GM21447 (cell line): ENCODE data around the gene AURKB.
A peak's percentile ranks its signal among the peaks of the same experiment; 100 is the strongest.
"Not testable (repeated sequence)": the region's sequence is repeated elsewhere in the genome, so short reads cannot be mapped to it uniquely, and the experiment has no call there.

Experiments
- ATAC-seq: cut with Tn5 transposase; IDR thresholded peaks from one replicate; pipeline ENCODE4 v1.9.1; 2021; ENCODE audit not compliant: unreplicated experiment

AURKB gene

GRCh38 chr17:8209907-8210760 is at the start of gene AURKB:
Gene AURKB, minus strand, starts transcription at chr17:8210575. Its CDS starts 351 bp downstream, at chr17:8210224.
- ATAC-seq, result peak; percentile 86

GRCh38 chr17:8257801-8258200 is 47.4 kb upstream of the AURKB start:
- no peak for ATAC-seq

- no peak for ATAC-seq
These were observed 46.3 kb upstream of the AURKB start for GRCh38 chr17:8256691-8257090.

GRCh38 chr17:8256291-8256690 is 45.9 kb upstream of the AURKB start:
- no peak for ATAC-seq

DNA sequence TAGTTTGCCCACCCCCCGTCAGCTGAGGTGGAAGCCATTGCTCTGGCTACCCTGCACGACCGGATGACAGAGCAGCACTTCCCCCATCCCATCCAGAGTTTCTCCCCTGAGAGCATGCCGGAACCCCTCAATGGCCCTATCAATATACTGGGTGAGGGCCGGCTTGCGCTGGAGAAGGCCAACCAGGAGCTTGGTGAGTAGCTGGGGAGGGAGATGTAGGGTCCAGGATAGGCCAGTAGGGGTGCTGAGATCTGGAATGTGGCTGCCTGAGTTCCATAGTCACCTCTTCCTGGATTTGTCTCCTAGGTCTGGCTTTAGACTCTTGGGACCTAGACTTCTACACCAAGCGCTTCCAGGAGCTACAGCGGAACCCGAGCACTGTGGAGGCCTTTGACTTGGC is 45.1 kb upstream of the AURKB start:
- no peak for ATAC-seq

- ATAC-seq, result no peak
These were observed 44.5 kb upstream of the AURKB start for GRCh38 chr17:8254881-8255280.

GRCh38 chr17:8253801-8254200 is 43.4 kb upstream of the AURKB start:
- no peak for ATAC-seq

DNA sequence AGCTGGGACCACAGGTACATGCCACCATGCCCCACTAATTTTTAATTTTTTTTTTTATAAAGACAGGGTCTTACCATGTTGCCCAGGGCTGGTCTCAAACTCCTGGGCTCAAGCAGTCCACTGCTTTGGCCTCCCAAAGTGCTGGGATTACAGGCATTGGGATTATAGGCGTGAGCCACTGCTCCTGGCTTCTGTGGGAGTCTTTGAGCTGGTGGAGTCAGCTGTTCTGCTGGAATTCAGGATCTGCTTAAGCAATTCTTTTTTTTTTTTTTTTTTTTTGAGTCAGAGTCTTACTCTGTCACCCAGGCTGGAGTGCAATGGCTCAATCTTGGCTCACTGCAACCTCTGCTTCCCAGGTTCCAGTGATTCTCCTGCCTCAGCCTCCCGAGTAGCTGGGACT is 41.0 kb upstream of the AURKB start:
- not testable (repeated sequence) for ATAC-seq

GRCh38 chr17:8249621-8250500 is 39.5 kb upstream of the AURKB start:
- ATAC-seq, result no peak

- ATAC-seq, result peak; percentile 46
These were observed 38.6 kb upstream of the AURKB start, which contains the start of gene PFAS for GRCh38 chr17:8248751-8249607. Gene PFAS, plus strand, starts transcription at chr17:8249289. Its CDS starts 4,649 bp downstream, at chr17:8253938.

DNA sequence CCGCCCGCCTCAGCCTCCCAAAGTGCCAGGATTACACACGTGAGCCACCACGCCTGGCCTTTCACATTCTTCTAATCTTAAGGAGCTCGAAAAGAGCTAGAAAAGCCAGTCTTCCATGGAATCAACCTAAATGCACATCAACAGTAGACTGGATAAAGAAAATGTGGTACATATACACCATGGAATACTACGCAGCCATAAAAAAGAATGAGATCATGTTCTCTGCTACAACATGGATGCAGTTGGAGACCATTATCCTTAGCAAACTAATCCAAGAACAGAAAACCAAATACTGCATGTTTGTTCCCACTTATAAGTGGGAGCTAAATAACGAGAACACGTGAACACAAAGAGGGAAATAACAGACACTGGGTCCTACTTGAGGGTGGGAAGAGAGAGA is 34.4 kb upstream of the AURKB start:
- ATAC-seq, result no peak

DNA sequence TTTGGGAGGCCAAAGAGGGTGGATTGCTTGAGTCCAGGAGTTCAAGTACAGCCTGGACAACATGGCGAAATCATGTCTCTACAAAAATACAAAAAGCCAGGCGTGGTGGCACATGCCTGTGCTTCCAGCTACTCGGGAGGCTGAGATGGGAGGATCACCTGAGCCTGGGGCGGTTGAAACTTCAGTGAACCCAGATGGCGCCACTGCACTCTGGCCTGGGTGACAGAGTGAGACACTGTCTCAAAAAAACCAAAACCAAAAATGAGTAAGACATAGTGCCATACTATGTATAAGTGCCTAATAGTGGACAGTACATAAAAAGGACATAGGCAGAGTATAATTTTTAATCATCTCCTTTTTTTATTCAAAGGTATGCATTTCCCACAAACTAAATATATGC is 33.5 kb upstream of the AURKB start:
- no peak for ATAC-seq

- ATAC-seq, result no peak
These were observed 27.5 kb upstream of the AURKB start for GRCh38 chr17:8237886-8238285.

GRCh38 chr17:8237175-8237574 is 26.8 kb upstream of the AURKB start:
- no peak for ATAC-seq

GRCh38 chr17:8235676-8236075 is 25.3 kb upstream of the AURKB start:
- ATAC-seq, result no peak

DNA sequence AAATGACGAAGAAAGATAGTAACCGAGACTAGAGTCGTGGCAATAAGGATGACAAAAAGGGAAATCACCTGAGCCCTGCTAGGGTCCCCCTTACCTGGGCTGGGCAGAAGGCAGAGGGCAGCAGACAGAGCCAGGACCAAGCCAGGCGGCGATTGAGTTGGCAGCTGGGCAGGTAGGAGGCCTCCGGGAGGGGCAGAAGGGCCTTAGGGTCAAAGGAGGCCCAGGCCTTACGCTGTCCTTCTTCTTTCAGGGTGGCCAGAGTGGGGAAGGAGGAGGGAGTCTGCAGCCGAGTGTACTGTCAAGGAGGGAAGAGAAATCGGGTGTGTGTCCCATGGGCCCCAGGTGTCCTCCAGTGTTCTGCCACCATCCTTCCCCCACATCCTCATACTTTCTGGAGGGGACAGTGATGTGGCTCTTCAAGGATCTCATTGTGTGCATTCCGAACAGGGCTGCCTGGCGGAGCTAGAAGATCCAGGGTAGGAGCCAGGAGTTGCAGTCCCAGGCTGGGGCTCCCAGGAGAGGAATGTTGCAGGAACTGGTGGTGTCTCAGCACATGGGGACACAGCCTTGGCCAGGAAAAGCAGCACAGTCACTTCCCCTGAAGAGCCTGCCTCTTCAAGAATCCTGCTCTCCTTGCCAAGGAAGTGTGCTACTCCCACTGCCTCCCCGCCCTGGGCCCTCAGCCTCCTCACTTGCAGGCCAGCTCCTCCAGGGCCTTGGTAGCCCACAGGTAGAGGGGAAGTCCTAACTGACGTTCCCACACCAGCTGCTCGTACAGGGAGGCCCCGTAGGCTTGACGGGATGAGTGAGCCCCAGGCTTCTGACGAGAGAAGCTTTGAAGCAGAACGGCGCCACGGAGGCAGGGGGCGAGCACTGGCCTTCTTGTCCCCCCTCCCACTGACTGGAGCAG is 24.2 kb upstream of the AURKB start:
- no peak for ATAC-seq

DNA sequence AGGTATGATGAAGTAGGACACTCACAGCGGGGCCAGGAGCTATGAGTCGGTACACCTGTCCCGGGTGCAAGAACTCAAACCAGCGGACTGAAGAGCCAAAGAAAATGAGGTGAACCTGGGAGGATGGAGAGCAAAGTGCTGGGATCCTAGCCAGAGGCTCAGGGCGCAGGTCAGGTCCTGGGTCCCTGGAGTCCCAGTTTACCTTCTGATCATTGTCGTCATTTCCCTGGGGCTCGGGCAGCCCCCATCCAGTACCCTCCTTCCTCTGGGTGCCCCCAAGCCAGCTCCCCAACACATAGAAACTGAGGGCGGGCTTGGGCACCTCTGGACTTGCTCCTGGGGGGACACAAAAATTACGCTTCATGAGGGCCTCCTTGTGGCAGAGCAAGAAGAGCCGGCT is 21.3 kb upstream of the AURKB start:
- ATAC-seq, result no peak

GRCh38 chr17:8227238-8227581 is 16.8 kb upstream of the AURKB start:
- no peak for ATAC-seq

- ATAC-seq, result no peak
These were observed 16.3 kb upstream of the AURKB start for GRCh38 chr17:8226536-8227237.
